ENCODE results near the gene C6orf89. TPM values are rescaled to one million over a fixed set of nuclear protein-coding genes. Genes with fewer than 3 reads are reported as not detected.

Gene C6orf89
- total and polyA plus RNA-seq, 2 of the 8 experiments (the other 6 are each of a cell fraction or from before 2014, with no cell fraction given): 4.6 to 12.3 TPM

- no peaks in the 10 kb centered on the region for H3K79me2 ChIP-seq (ENCODE audit: control insufficient read depth in 1 of 2, insufficient read depth in 2 of 2, low read length in 2 of 2)
- H3K23ac ChIP-seq (ENCODE audit: insufficient read length): no peak overlapping the region
- H3K4me3 ChIP-seq (ENCODE audit: extremely low read depth in 1 of 4, insufficient read depth in 2 of 4, low read depth in 3 of 4, low read length in 4 of 4): no peak overlapping the region
- no peak overlapping the region for H2AK5ac ChIP-seq (ENCODE audit: low read depth, low read length)
- no peaks in the 10 kb centered on the region for H3K79me1 ChIP-seq (ENCODE audit: low read depth, low read length)
- no peak overlapping the region for H2BK15ac ChIP-seq (ENCODE audit: low read length)
- H3K27me3 ChIP-seq (replicated peaks in 1 of 4; ENCODE audit: control insufficient read depth in 3 of 4, extremely low read depth in 1 of 4, insufficient read depth in 3 of 4, low read length in 3 of 4): no peaks in the 10 kb centered on the region
- H4K5ac ChIP-seq (ENCODE audit: insufficient read length, low read depth, low read length): no peak overlapping the region
- H3K14ac ChIP-seq (ENCODE audit: insufficient read length): no peak overlapping the region
- H3K27ac ChIP-seq (ENCODE audit: low read depth, low read length): no peak overlapping the region
- CTCF ChIA-PET (ENCODE audit: partially characterized antibody): interaction anchor here (0.9 kb wide), 1 partner anchor 68 kb away, joined by 4 read pairs; no protein-coding TSS in a partner anchor
- no peak overlapping the region for H3K4ac ChIP-seq (replicated peaks; ENCODE audit: insufficient read length, low read depth, low read length)
- WGBS, 2 experiments (ENCODE audit: extremely low coverage in 1 of 2, insufficient coverage in 1 of 2, insufficient read length in 1 of 2, insufficient replicate concordance in 2 of 2, low coverage in 1 of 2, low lambda C conversion rate in 2 of 2, missing lambda C conversion rate in 1 of 2): 78% methylated on average over 3 of the region's 3 CpGs; no CpG with 5 or more reads in 1 of the 2 experiments
- TF ChIP-seq ATF2 (IDR thresholded peaks at IDR 0.05; ENCODE audit: low read length): no peak
- TF ChIP-seq KDM5A (IDR thresholded peaks at IDR 0.05; ENCODE audit: low read length): no peak
- TF ChIP-seq, protein P1, sequence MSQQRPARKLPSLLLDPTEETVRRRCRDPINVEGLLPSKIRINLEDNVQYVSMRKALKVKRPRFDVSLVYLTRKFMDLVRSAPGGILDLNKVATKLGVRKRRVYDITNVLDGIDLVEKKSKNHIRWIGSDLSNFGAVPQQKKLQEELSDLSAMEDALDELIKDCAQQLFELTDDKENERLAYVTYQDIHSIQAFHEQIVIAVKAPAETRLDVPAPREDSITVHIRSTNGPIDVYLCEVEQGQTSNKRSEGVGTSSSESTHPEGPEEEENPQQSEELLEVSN (IDR thresholded peaks at IDR 0.05): no peak
- TF ChIP-seq USF2 (IDR thresholded peaks at IDR 0.05; ENCODE audit: low read length): no peak
- TF ChIP-seq CBX8 (IDR thresholded peaks at IDR 0.05; ENCODE audit: borderline replicate concordance, low read depth, low read length): no peak
- no peak for TF ChIP-seq TAF7 (optimal IDR thresholded peaks at IDR 0.05; ENCODE audit: borderline replicate concordance, low read depth, low read length)
- no peak for TF ChIP-seq TAF1 (IDR thresholded peaks at IDR 0.05; ENCODE audit: low read depth, low read length)
- no peak overlapping the region for H3K56ac ChIP-seq (replicated peaks; ENCODE audit: insufficient read length, low read depth, low read length)
- H4K91ac ChIP-seq (replicated peaks; ENCODE audit: insufficient read length, low read length): no peak overlapping the region
- POLR2A ChIA-PET (ENCODE audit: partially characterized antibody): interaction anchor here (0.6 to 1.3 kb wide), 2 partner anchors 22 to 64 kb away, joined by 3 to 4 read pairs; partner anchors contain the start of gene C6orf89
- no peak overlapping the region for H2BK120ac ChIP-seq (replicated peaks; ENCODE audit: low read depth, low read length)
- H3K9me3 ChIP-seq (ENCODE audit: insufficient read depth in 2 of 2, low read depth in 1 of 2, low read length in 1 of 2): no peaks in the 10 kb centered on the region
- H4K20me1 ChIP-seq (replicated peaks in 1 of 2; ENCODE audit: control insufficient read depth in 1 of 2, insufficient read depth in 2 of 2, low read length in 2 of 2): no peaks in the 10 kb centered on the region
- no peak for DNase-seq (ENCODE audit: low read depth in 1 of 2, low spot score in 2 of 2)
- 0 out of 2 replicates have a peak overlapping the region, but pooled peaks have one; percentile 17 for H2AFZ ChIP-seq (ENCODE audit: low read length)
- H3K4me2 ChIP-seq (ENCODE audit: insufficient read depth in 1 of 2, low read depth in 2 of 2, low read length in 2 of 2): peak overlapping the region in 1 of 2 experiments; percentile 17; a peak in 1 of 4 replicates
- no peak for FAIRE-seq
- no peak overlapping the region for H2BK20ac ChIP-seq (ENCODE audit: low read length)
- no peak overlapping the region; the same call in 1 of the 2 replicates for H2BK5ac ChIP-seq (ENCODE audit: low read depth, low read length)
- peaks cover 3 to 23% (median 5%) of the 10 kb centered on the region in 4 experiments for H3K4me1 ChIP-seq (replicated peaks in 1 of 4; ENCODE audit: control insufficient read depth in 3 of 4, insufficient read depth in 4 of 4, low read length in 3 of 4)
- H3K9ac ChIP-seq (replicated peaks in 1 of 4; ENCODE audit: extremely low read depth in 1 of 4, low read depth in 3 of 4, low read length in 3 of 4): no peak overlapping the region
- H4K8ac ChIP-seq (ENCODE audit: extremely low read depth, insufficient read depth, low read length): no peak overlapping the region
- H3K23me2 ChIP-seq (ENCODE audit: low read depth, low read length): no peaks in the 10 kb centered on the region
- no peaks in the 10 kb centered on the region for H3K36me3 ChIP-seq (ENCODE audit: control insufficient read depth in 2 of 4, insufficient read depth in 4 of 4, low read length in 3 of 4)
- no peak overlapping the region for H3K18ac ChIP-seq (ENCODE audit: extremely low read depth, low read length)
- H2BK12ac ChIP-seq (ENCODE audit: low read depth, low read length): no peak overlapping the region
Measured at GRCh38 chr6:36949636-36950035, 63.9 kb downstream of the C6orf89 start.
